Stimulated activated CD8-positive, alpha-beta memory T cell treated with anti-CD3 and anti-CD28 coated beads, Interleukin-12 subunit alpha, Interleukin-12 subunit beta, amount 100 ng/mL, for 24 hours (primary cell): Measurements from ENCODE around the gene TRABD2B.

ENCODE experiments used
- DNase-seq: peaks from one replicate; pipeline ENCODE4 v3.0.0-alpha.2; 2020; ENCODE audit errors: extremely low read depth

The TRABD2B gene

DNA sequence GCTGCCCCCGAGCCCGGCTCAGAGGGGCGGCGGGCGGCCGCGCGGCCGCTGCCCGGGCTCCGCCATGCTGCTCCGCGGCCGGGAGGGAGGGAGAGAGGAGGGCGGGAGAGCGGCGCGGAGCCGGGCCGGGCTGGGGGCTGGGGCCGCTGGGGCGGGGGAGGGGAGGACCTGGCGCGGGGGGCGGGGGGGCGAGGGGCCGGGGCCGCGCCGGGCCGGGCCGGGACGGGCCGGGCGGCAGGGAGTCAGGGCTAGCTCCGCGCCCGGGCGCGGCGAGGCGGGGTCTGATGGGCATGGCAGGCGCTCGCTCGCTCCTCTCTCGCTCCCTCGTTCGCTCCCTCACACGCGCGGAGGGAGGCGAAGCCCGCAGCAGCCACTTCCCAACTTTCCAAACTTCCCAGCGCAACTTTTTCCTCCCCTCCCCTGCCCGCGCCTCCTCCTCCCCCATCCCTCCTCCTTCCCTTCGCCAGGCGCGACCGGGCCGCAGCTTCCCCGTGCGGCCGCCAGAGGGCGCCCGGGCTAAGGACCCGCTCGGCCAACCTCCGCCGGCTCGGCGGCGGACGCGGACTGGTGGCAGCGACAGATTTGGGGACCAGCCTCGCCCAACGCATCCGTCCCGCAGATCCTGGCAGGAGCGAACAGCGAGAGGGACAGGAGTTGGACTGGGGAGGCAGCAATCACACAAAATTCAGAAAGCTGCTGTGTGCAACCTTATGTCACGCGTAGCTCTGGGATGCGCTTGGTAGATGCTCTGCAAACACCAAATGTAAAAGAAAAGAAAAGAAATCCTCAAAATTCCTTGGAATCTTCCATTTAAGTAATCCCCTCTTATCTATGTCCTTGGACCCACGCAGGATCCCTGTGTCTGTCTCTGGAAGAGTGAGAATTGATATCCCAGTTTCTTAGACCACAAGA, at the start of gene TRABD2B:
Gene TRABD2B (minus strand): TSS at position 97 of the 912 bp plus-strand sequence.
- DNase-seq = peak; percentile 10

DNA sequence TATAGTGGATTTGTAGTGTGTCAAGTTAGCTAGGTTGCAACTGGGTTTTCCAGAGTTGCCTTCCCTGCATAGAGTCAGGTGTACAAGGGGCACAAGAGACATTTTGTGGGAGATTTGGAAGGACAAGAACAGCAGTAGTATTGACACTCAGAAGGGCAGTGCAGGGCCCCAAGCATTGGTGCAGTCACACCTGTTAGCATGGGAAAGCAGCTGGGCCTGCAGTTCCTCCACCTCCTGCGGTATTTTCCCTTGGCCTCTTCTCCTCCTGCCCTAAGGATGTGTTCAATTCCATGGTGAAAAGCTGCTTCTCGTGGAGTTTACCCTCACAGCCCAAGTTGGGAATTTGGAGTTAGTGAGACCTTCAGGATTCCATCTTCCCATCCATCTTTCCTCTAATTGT, 47.1 kb upstream of the TRABD2B start:
- no peak for DNase-seq

DNA sequence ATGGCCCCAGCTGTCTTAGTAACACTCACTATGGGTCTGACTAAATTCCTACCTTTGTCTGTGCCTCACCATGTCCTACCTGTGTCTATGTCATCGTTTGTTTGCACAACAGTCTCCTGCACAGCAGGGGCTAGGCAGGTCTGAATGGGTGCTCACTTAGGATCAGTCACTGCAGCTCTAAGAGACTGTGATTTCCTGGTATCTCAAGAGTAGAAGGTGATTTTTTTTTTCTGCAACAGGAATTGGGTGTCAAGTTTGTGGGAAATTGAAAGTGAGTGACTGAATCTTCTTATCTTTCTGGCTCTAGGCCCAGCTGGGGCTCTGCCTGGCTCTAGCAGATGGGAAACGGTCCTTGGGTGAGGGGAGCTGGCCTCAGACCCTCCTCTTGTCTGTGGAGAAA, 46.4 kb upstream of the TRABD2B start:
- DNase-seq = no peak

DNA sequence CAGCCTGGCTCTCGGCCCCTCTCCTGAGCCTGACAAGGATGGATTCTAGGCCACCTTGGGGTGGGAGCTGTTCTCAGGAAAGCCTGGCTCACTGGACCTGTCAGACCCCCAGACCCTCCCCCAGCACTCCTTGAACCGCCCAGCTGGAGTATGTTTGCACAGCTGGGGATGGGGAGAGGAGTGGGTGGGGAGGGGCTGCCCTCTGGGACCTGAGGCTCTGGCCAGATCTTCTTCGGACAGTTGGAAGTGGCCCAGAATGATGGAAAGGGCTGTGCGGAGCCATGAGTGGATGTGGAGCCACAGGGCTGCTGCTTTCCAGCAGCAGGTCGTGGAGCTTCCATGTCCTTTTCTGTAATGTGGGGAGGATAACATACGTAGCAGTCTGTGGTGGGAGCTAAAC, 43.0 kb upstream of the TRABD2B start:
- DNase-seq = no peak

DNA sequence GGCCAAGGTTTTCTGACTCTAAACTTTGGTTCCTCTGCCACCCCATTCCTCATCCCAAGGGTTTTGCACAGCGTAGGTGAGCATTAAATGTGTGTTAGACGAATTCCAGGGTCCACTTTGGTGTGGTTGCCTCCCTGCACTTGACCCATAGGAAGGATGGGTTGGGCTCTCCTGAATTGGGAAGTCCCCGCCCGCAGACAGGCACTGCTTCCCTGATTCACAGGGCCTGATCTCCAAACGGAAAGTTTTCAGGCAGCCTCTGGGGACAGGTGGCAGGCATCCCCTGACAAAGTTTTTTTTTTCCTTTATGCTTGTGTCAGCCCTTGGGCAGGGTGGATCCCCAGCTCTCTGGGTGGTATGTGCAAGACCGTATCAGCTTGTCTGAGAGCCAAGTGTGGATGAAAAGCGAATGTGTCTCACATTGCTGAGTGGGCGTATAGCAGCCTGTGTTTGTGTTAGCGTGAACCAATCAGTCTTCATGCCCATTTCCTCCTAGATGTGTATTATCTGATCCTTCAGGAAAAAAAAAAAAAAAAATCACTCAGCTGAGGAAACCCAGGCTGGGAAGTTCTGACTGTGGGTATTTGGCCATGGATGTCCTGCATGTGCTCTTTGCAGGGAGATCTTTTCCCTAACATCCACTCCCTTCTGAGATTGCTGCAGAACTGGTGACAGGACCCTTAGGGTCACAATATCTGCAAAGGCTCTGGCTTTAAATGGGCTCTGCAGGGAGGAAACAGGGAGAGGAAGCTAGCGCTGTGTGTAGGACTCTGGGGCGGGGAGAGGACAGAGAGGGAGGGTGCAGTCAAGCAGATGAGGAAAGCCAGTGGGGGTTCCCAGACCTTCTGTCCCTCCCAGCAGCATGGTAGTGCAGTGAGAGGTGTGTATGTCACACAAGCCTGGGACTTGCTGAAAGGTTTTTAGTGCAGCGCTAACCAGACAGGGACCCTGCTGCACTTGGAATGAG, 42.2 kb upstream of the TRABD2B start:
- no peak for DNase-seq

DNA sequence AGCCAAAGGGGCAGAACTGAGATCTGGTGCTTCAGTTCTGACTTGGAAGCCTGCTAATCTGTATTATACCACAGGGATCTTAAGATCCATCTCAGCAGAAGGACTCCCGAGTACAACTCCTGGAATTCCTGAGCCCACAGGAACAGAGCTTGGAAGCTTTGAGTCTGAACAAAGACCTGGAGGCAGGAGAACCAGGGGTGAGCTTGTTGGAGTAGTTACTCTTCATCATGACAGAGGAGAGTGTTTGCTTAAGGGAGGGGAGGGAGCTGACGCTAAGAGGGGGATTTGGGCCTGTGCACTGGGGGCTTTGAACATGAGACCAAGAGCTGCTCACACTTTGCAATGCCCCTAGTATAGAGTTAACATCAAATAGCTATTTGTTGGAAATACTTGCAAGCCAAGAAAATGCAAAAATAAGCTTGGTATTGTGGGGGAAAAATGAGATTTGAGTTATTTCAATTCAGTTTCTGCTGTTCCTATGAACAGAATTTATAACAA, 41.1 kb upstream of the TRABD2B start:
- no peak for DNase-seq

DNA sequence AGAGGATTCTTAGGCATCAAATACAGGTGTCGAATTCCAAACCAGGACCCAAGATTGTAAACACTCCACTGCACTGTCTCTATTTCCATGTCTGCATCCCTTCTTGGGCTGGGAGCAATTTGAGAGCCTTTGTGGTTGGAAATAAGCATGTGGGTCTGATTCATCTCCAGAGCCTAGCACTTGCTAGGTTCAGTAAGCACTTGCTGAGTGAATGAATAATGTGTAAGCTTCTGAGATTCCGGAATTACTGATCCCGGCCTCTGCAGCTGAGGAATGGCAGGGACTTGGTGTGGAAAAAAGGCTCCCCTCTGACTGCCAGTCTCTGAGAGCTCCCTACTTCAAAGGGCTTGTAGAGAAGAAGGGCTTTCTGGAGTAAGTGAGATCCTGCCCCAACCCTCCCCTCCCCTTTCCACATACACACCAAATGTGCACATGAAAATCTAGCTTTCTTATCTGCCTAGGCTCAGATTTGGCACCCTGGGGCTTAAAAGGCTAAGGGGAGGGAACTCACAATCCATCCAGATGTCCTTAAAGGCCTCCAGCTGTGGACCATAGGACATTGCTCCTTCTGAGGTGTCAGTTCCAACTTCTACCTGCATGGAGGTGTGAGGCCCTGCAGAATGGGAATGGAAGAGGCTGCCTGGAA, 39.6 kb upstream of the TRABD2B start:
- no peak for DNase-seq

DNA sequence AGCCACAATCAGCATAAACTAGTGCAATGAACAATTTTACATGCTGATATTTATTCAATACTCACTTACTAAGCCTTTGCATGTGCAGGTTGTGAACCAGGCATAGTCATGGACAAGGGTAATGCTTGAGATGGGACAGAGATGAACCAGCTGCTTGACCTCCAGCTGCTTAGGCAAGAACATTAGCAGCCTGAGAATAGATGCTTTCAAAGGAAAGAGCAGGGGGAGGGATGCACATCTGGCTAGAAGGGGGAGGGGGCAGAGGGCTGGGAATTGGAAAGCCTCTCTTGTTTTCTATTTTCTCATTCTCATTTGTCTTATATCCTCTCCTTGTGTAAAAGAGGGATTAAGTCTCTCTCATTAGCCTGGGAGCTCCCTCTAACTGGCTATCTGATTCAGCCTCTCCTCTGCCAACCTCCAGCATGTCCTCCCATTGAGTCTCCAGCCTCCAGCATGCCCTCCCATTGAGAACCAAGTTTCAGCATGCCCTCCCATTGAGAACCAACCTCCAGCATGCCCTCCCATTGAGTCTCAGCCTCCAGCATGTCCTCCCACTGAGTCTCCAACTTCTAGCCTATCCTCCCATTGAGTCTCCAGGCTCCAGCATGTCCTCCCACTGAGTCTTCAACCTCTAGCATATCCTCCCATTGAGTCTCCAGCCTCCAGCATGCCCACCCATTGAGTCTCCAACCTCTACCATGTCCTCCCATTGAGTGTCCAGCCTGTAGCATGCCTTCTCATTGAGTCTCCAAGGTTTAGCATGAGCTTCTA, 38.4 kb upstream of the TRABD2B start:
- DNase-seq = no peak

DNA sequence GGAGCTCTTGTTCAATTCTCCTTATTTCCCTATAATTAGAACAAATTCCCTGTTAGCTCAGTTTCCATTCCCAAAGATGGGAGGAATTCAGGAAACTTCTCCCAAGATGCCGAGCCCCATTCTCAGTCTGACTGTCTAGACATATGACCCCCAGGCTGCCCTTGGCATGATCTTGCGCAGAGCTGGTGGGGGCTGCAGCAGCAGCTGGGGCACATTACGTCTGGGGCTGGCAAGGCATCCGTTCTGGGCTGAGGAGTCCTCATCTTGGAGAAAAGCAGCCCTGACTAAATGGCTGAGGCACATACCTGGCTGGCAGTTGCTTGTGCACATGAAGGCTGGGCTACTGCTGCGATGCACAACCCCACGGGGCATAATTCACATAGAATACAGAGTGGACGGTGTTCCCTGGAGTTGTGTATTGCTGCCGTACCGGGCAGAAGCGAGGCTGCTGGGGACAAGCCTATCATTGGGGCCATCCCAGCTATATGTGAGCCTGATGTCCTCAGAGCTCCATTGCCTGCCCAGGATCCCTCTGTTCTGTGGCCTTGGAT, 36.4 kb upstream of the TRABD2B start:
- no peak for DNase-seq

DNA sequence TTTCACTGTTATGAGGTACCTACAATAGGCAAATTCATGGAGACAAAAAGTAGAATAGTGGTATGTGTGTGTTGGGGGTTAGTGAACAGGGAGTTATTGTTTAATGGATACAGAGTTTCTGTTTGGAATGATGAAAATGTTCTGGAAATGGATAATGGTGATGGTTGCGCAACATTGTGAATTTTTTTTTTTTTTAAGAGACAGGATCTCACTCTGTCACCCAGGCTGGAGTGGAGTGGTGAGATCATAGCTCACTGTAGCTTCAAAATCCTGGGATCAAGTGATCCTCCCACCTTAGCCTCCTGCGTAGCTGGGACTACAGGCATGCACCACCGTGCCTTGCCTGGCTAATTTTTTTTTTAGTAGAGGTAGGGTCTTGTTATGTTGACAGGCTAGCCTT, 34.5 kb upstream of the TRABD2B start:
- no peak for DNase-seq

DNA sequence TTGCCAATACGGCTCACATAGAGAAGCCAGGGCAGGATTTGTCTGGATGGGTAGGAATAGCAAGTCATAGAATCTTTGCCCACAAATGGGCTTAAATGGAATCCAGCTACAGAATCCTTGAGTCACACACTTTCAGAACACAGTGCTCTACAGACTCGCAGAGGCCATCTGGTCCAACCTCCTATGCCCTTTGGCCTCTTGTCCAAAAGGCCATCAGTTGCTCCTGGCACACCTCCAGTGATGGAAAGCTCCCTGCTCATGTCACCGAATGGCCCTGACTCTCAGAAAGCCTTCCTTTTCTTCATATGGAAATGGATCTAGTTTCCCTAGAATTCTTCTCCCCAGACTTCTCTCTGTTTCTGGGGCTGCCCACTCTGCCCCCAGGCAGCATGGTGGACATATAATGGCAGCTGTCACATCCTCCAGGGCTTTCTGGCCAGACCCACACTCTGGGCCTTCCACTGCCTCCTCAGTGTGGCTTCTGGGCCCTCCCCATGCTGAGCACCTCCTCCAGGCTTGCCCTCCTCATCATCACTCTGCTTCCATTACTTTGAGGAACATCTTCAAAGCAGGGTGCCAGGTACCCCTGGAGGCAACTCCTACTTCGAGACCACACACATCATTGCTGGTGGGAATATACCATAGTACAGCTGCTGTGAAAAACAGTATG, 33.6 kb upstream of the TRABD2B start:
- no peak for DNase-seq

DNA sequence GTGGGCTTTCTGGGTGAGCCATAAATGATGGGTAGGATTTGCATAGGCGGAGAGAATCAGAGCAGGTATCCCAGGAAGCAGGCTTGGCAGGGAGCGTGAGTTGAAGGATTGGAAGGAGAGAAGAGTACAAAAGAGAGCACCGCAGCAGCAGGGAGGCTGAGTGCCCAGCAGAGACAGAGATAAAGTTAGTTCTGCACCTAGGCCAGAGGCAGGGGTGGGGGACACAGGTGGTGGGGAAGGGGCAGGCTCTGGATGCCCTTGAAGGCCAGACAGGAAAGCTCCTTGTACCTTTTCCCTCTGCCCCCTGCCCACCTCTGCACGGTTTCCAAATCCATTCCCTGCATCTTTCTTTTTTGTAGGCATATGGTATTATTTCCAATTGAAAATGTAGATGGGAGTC, 33.0 kb upstream of the TRABD2B start:
- DNase-seq = no peak

DNA sequence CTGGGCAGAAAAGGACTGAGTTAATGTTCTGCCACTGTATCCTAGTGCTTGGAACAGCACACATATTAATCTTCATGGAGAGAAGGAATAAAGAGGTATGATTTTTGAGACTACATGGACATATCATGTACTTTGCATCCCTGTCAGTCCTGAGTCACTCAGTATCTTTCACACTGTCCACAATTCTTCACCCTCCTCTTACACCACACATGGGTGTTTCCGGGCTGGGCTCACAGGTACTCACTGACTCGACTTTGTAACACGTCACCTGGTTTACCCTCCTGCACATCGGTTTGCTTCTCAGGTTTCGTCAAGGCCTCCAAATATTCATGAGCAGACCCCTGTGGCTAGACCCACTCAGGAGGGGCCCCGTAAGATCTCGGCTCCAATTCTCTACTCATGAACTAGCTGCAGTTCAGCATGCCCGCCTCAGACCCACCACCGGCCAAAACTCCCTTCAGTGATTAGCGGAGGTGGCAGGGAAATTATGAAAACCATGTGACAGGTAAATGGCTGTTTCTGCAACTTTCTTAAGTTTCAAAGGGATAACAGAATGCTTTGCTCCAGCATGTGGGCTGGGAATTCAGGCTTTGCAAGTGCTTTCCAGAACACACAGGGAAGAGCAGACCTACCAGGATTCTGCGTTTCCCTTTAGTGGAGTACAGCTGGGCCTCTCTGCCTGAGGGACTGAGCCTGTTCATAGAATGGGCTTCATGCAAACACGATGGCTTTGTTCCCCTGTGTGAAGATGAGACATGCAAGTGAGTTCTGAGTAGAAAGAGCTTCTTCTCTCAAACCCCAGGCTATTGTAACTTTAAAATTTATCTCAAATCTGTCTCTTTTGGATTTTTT, 31.3 kb upstream of the TRABD2B start:
- DNase-seq = no peak

DNA sequence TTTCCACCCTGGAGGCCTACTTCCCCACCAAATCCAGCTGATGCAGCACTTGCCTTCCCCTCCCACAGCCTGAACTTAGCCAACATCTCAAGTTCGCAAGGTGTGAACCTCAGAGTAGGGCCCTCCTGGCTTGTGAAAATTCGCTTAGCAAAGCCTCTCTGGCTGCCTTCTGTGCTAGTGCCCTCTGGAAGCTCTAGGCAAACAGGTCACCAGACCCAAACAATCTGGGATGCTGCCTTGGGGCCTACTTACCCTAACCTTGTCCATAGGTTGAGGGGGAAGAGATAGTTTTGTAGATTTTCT, 30.3 kb upstream of the TRABD2B start:
- DNase-seq = no peak

DNA sequence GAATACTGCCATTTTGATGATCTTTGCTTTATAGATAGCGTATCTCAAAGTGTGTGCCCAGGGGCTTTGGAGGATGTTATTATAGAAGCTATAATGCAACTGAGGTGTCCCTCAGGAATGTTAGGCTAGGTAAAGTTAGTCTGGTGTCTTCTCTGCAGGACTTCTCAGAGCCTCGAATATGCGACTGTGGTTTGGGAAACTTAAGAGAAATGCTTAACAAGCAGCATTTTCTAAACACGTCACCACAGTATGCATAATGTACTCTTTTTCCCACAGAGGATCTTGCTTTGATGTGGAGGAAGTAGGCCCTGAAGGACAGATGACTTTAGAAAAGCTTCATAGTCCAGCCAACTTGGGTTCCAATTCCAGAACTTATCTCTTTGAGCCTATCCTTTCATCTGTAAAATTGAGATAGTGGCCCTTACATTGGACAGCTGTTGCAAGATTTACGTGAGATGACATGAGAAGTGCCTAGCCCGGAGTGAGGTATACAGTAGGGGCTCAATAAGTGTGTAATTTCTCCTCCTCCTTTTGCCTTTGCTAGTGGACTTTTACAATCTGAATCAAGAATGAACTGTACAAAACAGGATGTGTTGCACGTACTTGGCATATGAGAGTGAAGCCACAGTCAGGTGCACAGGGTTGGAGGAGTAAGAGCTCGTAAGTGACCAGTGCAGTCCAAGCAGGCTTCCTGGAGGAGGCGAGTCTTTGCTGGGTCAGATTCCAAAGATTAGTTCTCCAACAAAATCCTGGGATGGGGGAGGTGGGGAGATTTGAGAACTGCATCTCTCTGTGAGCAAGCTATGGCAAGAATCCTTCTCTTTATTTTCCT, 29.7 kb upstream of the TRABD2B start:
- no peak for DNase-seq

DNA sequence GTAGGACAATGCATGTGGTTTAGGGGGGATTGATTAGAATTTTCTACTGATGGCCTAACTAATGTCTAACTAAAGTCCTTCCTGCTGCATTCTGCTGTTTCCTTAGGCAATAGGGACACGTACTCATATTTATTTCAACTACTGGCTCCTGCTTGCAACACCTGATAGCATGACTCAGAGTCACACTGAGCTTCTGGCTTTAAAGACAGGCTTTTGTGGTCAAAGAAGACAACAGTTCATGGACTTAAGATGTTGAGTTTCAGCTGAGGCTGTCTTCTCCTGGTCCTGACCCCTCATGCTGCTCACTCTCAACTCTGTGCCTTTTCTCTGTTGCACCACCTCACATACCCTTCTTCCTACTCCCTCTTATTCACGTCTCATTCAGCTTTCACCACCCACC, 29.1 kb upstream of the TRABD2B start:
- no peak for DNase-seq

DNA sequence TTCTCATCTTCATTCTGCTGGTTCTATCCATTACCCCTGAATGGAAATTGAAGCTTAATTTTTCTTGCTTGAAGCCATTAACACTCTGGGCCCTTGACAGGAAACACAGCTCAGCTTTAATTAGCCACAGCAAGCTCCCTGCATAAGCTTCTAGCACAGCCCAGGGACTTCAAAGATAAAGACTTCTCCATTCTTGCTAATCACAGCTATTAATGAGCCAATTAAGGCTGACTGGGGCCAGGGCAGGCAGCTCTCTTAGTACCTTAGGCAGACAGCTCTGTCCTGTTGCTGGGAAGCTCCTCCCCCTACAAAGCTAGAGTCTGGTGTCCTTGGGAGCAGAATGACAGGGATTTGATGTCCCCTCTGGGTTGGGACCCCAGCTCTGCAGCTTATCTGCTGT, 27.9 kb upstream of the TRABD2B start:
- no peak for DNase-seq

DNA sequence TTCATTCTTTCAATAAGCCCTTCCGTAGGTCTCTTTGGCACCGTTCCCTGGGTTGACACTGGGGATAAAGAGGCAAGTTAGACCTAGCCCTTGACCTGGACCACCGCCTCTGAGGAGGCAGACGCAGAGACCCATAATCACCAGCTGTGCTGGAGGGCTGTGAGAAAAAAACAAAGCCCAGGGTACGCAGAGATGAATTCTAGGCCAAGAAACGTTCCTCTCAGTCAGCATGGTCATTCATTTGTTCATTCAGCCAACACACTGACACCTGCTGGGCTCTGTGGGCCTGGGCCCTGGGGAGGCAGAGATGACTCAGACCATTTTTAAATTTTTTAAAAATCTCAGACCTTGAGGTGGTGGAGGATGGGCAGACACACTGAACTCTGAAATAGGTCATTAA, 26.3 kb upstream of the TRABD2B start:
- DNase-seq = no peak

DNA sequence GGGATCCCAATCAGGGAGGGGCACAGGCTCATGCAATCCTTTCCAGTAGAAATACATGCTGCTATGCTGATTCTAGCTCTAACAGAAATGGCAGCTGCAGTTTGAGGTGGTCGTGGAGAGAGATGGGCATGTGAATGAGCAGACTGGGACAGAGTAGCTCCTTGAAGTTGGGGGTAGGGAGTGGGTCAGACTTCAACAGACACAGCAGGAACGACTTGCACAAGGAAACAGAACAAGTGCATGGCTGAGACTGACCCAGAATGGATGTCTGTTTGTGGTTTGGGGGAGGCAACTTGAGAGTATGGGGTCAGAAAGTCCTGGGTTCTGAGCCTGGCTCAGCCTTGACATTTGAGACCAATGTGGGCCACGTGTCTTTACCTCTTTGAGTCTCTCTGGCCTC, 25.1 kb upstream of the TRABD2B start:
- no peak for DNase-seq
